ENCODE results near the gene ZDHHC24.

GRCh38 chr11:66570850-66571180, 25.0 kb upstream of the ZDHHC24 start:
- TF ChIP-seq CTCF (IDR thresholded peaks at IDR 0.05) (no peak), POLR2AphosphoS5 (IDR thresholded peaks at IDR 0.05) (no peak)

All from prostate gland (tissue), 2 donors.